ENCODE data around the gene CAMSAP1.
"Not testable (repeated sequence)": the region's sequence is repeated elsewhere in the genome, so short reads cannot be mapped to it uniquely, and the experiment has no call there.

- TF ChIP-seq EZH2phosphoT487 (IDR thresholded peaks at IDR 0.05; ENCODE audit: insufficient read depth, low read depth); EZH2 (IDR thresholded peaks at IDR 0.05; ENCODE audit: insufficient read depth, poor library complexity, severe bottlenecking): not testable (repeated sequence)
Measured at GRCh38 chr9:135950841-135951240, 43.5 kb upstream of the CAMSAP1 start.

All from GM23248 (cell line).